Measurements from ENCODE around the gene PITPNC1. TPM values are rescaled to one million over a fixed set of nuclear protein-coding genes. Genes with fewer than 3 reads are reported as not detected.

PITPNC1 gene
- polyA plus RNA-seq, 1 donor from 2014 or later, result 18.8 TPM

GRCh38 chr17:67439269-67439668, 62.2 kb downstream of the PITPNC1 start:
- Histone ChIP-seq H3K4me2 (ENCODE audit: low read length) (no peak overlapping the region), H2AFZ (ENCODE audit: low read depth, low read length) (no peak overlapping the region), H4K20me1 (ENCODE audit: insufficient read depth) (no peaks in the 10 kb centered on the region), H3K9ac (ENCODE audit: low read length) (no peak overlapping the region), H3K27me3 (ENCODE audit: insufficient read depth, low read depth, low read length) (no peaks in the 10 kb centered on the region), H3K79me2 (replicated peaks; ENCODE audit: insufficient read depth, low read length) (no peaks in the 10 kb centered on the region), H3K36me3 (ENCODE audit: insufficient read depth, low read length) (no peaks in the 10 kb centered on the region), H3F3A (ENCODE audit: insufficient read depth, low read length, poor library complexity, severe bottlenecking) (no peaks in the 10 kb centered on the region), H3K9me2 (ENCODE audit: insufficient read depth, low read length) (no peaks in the 10 kb centered on the region), H3K27ac (ENCODE audit: low read length) (no peak overlapping the region), H3K9me3 (ENCODE audit: low read length) (no peaks in the 10 kb centered on the region), H3K4me3 (ENCODE audit: low read length) (no peak overlapping the region)
- TF ChIP-seq REST (IDR thresholded peaks at IDR 0.05; ENCODE audit: borderline replicate concordance) (no peak), EZH2 (IDR thresholded peaks at IDR 0.05; ENCODE audit: borderline replicate concordance, insufficient read depth, low read length, poor library complexity, severe bottlenecking) (no peak), POLR2AphosphoS5 (IDR thresholded peaks at IDR 0.05) (no peak), EP300 (conservative IDR thresholded peaks at IDR 0.05; ENCODE audit: poor library complexity, severe bottlenecking) (no peak), CTCF (IDR thresholded peaks at IDR 0.05; ENCODE audit: poor library complexity, severe bottlenecking) (no peak), TAF1 (IDR thresholded peaks at IDR 0.05; ENCODE audit: low read depth) (no peak), MXI1 (conservative IDR thresholded peaks at IDR 0.05; ENCODE audit: poor library complexity, severe bottlenecking) (no peak), RAD21 (conservative IDR thresholded peaks at IDR 0.05) (no peak), SMC3 (conservative IDR thresholded peaks at IDR 0.05; ENCODE audit: poor library complexity) (no peak)

GRCh38 chr17:67440277-67441051, 63.4 kb downstream of the PITPNC1 start:
- Histone ChIP-seq H3K9me3 (ENCODE audit: low read length) (no peaks in the 10 kb centered on the region), H3K9me2 (ENCODE audit: insufficient read depth, low read length) (no peaks in the 10 kb centered on the region), H3K4me3 (ENCODE audit: low read length) (no peak overlapping the region), H3K27ac (ENCODE audit: low read length) (no peak overlapping the region), H3K27me3 (ENCODE audit: insufficient read depth, low read depth, low read length) (no peaks in the 10 kb centered on the region), H4K20me1 (ENCODE audit: insufficient read depth) (no peaks in the 10 kb centered on the region), H3K9ac (ENCODE audit: low read length) (no peak overlapping the region), H3K36me3 (ENCODE audit: insufficient read depth, low read length) (no peaks in the 10 kb centered on the region), H3K4me2 (ENCODE audit: low read length) (no peak overlapping the region), H3F3A (ENCODE audit: insufficient read depth, low read length, poor library complexity, severe bottlenecking) (no peaks in the 10 kb centered on the region), H3K79me2 (replicated peaks; ENCODE audit: insufficient read depth, low read length) (no peaks in the 10 kb centered on the region), H2AFZ (ENCODE audit: low read depth, low read length) (no peak overlapping the region)
- no peak for TF ChIP-seq POLR2AphosphoS5 (IDR thresholded peaks at IDR 0.05)
- no peak for TF ChIP-seq TAF1 (IDR thresholded peaks at IDR 0.05; ENCODE audit: low read depth)
- no peak for TF ChIP-seq EP300 (conservative IDR thresholded peaks at IDR 0.05; ENCODE audit: poor library complexity, severe bottlenecking)
- no peak for TF ChIP-seq REST (IDR thresholded peaks at IDR 0.05; ENCODE audit: borderline replicate concordance)
- TF ChIP-seq MXI1 (conservative IDR thresholded peaks at IDR 0.05; ENCODE audit: poor library complexity, severe bottlenecking), result no peak
- TF ChIP-seq SMC3 (conservative IDR thresholded peaks at IDR 0.05; ENCODE audit: poor library complexity), result no peak
- TF ChIP-seq RAD21 (conservative IDR thresholded peaks at IDR 0.05), result no peak
- no peak for TF ChIP-seq EZH2 (IDR thresholded peaks at IDR 0.05; ENCODE audit: borderline replicate concordance, insufficient read depth, low read length, poor library complexity, severe bottlenecking)
- TF ChIP-seq CTCF (IDR thresholded peaks at IDR 0.05; ENCODE audit: poor library complexity, severe bottlenecking), result no peak

All from neural cell (in vitro differentiated cells).